Bladder microvascular endothelial cell (primary cell): Measurements from ENCODE around the gene UBXN7. TPM values are rescaled to one million over a fixed set of nuclear protein-coding genes. Genes with fewer than 3 reads are reported as not detected.

Source experiments
- total RNA-seq: library from RNA; depleted of rRNA; stranded (reverse); fragments of >200 nt; gene quantifications from 2 replicates; pipeline ENCODE4 v1.2.3, GENCODE V29; 2014

Gene UBXN7, protein sequence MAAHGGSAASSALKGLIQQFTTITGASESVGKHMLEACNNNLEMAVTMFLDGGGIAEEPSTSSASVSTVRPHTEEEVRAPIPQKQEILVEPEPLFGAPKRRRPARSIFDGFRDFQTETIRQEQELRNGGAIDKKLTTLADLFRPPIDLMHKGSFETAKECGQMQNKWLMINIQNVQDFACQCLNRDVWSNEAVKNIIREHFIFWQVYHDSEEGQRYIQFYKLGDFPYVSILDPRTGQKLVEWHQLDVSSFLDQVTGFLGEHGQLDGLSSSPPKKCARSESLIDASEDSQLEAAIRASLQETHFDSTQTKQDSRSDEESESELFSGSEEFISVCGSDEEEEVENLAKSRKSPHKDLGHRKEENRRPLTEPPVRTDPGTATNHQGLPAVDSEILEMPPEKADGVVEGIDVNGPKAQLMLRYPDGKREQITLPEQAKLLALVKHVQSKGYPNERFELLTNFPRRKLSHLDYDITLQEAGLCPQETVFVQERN
- total RNA-seq: 11.3 and 22.7 TPM in 2 replicates

DNA sequence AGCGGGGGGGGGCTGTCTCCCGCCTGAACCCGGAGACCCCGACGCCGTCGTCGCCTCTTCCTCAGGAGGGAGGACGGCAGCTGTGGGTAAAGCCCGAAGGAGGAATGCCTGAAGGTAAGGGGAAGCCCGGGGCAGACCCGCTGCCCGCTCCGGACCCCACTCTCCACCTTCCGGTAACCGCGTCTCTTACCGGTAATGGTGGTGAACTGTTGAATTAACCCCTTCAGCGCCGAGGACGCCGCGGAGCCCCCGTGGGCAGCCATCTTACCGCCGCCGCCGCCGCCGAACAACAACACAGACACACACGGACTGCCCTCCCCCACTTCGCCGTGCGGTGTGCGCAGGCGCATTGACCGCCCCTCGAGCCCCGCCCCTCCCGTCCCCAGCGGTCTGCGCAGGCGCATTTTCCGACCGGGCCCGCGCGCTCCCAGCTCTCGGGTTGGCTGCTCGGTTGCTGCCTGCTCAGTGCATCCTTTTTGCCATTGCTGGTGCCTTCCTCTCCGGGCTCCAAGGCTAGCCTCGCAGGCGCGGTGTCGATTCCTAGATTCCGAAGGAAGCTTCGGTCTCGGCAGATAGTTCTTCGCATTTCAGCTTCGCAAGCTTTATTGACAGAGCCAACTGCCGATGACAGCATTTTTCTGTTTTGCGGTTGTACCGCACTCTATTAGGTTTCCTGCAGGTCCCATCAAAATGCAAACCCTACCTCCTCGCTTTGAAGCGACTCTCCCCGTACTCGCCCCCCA, at the start of gene UBXN7:
UBXN7 (minus strand) TSS at position 291 of the 743 bp plus-strand sequence; CDS start at position 263, 28 bp downstream.

DNA sequence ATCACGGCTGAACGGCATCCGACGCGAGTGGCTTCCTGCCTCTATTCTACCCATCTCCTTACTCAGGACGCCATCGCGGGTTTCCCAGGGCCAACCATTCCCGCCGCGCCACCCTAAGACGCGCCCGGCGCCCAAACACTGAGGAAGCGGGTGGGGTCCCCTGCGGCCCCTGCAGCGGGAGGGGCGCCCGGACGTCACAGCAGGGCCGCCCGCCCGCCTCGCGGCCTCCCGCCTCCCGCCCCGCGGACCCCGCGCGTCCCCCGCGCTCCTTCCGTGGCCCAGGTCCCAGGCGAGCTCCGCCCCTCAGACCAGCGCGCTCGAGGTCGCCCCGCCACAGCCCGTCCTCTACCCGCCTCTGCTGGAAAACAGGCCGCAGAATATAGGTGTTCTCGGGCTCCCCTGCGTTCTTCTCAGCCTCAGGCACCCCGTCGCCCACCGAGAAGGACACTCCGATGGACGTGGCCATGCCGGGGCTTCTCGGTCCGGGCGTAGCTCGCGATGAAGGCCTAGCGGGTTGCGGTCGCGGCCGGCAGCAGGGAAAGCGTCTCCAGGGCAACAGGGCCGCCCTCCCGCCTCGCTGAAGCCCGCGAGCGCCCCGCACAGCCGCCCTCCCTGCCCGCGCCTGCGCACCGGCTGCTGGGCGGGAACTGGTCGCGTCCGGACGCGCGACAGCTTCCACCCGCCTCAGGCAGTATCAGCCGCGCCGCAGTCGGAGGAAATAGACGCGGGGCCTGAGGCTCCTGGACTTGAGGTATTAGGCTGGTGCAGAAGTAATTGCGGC, 114.3 kb downstream of the UBXN7 start, which contains the start of gene DYNLT2B:
DYNLT2B (minus strand) TSS at position 554 of the 781 bp plus-strand sequence; CDS start at position 466, 88 bp downstream.

Other genes with a start within 250 kb of the UBXN7 start
- gene ZDHHC19, start 221.0 kb downstream of the UBXN7 start, total RNA-seq: not detected in 2 replicates
- gene SLC51A, start 215.9 kb downstream of the UBXN7 start, total RNA-seq: not detected in 2 replicates
- 50.2 and 90.4 TPM in 2 replicates for gene PCYT1A, start 144.7 kb downstream of the UBXN7 start, total RNA-seq
- gene DYNLT2B, start 114.2 kb downstream of the UBXN7 start, total RNA-seq: 5.0 and 5.5 TPM in 2 replicates
- not detected in 2 replicates for gene TM4SF19, start 94.0 kb downstream of the UBXN7 start, total RNA-seq
- gene RNF168, start 71.3 kb upstream of the UBXN7 start, total RNA-seq: 15.4 and 20.0 TPM in 2 replicates
- gene SMCO1, start 82.9 kb upstream of the UBXN7 start, total RNA-seq: not detected in 2 replicates
- gene WDR53, start 136.1 kb upstream of the UBXN7 start, total RNA-seq: 5.7 and 10.7 TPM in 2 replicates
- 8.7 and 18.3 TPM in 2 replicates for gene FBXO45, start 136.2 kb upstream of the UBXN7 start, total RNA-seq
- 4.4 and 5.7 TPM in 2 replicates for gene NRROS, start 207.3 kb upstream of the UBXN7 start, total RNA-seq